Stimulated activated CD8-positive, alpha-beta memory T cell treated with anti-CD3 and anti-CD28 coated beads, Interleukin-4, amount 100 ng/mL, for 24 hours (primary cell): Measurements from ENCODE around the gene CA5A.

Experiments used
- DNase-seq: peaks from one replicate; pipeline ENCODE4 v3.0.0-alpha.2; 2020; ENCODE audit warnings: low read depth

CA5A gene

GRCh38 chr16:87850009-87851006 is 86.0 kb downstream of the CA5A start:
- peak; percentile 51 for DNase-seq

- DNase-seq, result no peak
Observed at GRCh38 chr16:87849419-87850008, 86.8 kb downstream of the CA5A start.

- DNase-seq, result no peak
Observed at GRCh38 chr16:87848676-87849345, 87.5 kb downstream of the CA5A start.

DNA sequence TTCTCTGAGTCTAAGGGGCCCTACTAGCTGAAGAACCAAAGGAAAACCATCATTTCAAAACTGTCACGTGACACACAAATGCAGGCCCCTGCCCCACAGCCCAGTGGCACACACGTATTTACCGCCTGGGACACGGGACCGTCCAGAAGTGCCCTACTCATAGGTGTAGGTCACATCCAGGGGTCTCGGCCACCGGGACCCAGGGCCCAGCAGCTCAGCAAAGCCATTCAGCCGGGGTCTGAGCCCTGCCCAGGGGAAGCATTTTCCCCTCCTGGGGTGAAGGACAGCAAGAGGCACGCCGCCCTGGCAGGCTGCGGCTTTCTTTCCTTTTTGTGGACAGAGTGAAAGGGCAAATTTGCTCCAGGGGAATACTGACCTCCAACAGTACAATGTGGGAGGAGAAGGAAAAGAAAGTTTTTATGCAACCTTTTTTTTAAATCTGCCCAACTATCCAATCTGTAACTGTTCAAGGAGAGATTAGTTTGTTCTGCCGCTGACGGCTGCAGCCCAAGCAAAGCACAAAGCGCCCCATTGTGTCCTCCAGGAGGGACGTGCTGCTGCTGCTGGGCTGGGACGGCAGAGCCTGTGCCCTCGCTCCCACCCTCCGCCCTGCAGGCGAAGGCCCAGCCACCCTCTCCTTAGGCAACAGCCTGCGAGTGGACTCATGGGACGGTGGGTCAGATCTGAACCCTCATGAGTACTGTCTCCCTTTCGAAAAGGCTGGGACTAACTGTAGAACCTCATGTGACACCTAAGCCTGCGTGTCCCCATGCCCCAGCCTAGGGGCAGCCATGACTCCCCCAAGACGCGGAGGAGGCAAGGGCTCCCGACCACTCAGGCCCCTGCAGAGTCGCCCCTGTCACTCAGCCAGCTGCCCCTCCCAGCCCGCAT is 88.3 kb downstream of the CA5A start:
- no peak for DNase-seq

DNA sequence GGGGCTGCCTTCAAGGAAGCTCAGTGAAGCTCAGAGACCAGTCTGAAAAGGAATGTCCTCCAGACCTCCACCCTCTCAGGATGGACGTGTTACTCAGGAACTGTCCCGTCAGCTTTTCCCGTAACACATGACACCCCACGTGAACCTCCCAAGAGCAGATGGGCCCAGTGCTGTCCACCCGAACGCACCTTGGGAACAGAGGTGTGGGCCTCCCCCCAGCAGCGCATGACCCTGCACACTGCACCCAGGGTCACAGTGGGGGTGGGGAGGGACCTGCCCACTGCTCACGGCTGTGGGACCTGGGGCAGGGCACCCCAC is 88.9 kb downstream of the CA5A start:
- no peak for DNase-seq

DNA sequence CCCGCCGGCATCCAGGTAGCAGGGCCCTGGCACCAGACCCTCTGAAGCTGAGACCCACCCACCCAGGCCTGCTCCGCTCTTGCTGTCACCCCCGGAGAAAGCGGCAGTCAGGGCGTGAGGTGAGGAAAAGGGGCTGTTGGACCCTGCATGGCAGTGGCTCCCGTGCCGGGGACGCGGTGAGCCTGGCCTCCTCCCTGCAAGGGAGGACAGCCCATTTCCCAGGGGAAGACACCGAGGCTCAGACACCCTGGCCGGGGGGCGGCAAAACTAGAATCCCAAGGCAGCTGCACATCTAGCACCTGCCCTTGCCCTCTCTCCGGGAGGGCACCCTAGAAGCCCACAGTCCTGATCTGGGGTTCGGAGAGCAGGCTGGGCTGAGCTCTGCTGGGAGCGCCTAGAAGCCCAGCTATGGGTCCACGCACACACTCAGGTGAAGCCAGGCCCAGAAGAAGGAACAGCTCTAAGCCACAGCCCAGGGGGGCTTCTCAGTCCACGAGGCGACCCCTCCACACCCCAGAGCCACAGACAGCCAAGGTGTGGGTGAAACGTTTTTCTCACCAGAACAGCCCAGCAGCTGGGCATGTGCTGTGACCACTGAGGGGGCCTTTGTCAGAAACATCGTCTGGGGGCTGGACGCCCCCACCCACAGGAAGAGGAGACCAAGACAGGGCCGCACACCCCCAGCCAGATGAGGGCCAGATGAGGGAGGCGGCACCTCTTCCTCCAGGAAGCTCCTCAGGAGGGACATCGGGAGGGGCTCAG is 89.4 kb downstream of the CA5A start:
- DNase-seq, result no peak

GRCh38 chr16:87845807-87846619 is 90.3 kb downstream of the CA5A start:
- DNase-seq, result no peak

DNA sequence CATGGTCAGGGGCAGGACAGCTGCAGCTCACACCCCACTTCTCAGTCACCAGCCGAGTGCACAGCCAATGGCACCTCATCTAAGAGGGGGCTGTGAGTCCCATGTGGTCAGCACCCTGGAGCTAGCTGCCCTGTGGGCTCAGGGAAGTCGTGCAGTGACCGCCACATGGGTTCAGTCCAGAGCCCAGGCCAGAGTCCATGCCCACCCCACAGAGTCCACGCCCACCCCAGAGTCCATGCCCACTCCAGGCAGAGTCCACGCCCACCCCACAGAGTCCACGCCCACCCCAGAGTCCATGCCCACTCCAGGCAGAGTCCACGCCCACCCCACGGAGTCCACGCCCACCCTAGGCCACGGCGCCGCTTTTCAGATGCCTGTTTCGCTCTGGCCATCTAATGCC is 91.1 kb downstream of the CA5A start:
- DNase-seq, result no peak

- DNase-seq, result no peak
Observed at GRCh38 chr16:87844809-87845208, 91.5 kb downstream of the CA5A start.

DNA sequence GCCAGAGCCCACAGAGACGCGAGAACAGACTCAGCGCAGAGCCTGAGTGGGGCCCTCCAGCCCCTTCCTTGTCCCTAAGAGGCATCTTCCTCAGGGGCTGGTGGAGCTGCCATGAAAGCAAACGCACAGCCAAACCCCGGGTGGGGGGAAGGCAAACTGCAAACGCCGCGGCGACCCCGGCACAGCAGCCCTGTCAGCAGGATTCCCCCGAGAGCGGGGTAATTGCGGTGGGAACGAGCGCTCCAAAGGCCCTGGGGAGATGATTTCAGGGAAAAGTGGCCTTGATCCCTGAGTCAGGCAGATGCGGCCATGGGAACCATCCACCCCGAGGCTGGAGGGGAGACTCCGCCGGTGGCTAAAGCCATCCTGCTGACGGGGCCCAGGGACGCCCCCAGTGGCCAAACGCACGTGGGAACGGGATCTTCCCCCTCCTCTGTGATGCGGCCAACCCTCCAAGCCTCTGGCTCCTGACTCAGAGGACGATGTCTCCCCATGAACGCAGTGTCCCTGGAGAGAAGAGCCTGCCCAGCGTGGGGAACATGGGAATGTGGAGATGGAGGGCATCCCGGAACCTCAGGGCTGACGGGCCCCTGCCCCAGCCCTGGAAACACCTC is 92.1 kb downstream of the CA5A start:
- no peak for DNase-seq

DNA sequence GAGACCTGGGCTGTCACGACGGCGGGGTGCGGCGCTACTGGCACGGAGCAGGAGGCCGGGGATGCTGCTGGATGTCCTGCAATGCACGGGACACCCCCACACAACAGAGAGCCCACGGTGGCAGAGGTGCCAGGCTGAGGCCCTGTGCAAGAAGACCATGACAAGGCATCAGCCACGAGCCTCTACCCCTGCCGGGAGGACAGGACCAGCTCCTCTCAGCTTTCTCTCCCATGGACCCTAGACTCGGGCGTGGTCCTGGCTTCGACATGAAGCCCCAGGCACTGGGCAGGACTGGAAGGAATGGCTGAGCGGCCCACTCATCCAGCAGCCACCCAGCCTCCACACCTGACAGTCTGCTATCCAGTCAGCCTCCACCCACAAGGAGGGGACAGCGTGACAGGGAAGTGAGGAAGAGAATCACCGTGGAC is 92.6 kb downstream of the CA5A start:
- no peak for DNase-seq

DNA sequence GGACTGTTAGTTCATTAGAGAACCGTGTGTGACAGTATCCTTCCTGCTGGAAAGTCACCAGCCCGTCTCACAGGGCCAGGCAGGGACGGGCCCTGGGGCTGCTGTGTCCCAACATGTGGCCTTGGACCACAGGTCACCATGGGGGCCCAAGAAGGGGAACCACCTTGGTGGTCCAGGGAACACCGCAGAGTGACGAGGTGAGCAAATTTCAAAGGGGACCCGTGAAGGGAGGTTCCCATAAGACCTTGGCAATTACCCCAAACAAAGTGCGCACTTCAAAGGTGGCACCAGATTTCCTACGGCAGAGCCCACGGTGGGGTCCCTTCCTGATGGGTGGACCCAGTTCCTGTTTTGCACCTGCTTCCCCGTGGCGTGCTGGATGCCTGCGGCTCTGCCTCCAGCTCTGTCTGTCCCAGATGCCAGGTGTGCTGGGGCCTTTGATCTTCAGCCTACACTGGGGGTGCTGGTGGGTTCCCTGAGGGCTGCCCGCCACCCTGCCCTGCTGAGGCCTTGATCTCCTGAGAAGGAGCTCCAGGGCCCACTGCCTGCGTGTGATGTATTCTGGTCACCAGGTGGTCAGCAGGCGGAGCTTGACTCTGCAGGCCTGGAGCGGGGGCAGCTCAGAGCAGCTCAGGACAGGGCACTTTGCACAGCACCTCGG is 94.0 kb downstream of the CA5A start:
- no peak for DNase-seq

GRCh38 chr16:87841340-87842208 is 94.8 kb downstream of the CA5A start:
- DNase-seq, result no peak

DNA sequence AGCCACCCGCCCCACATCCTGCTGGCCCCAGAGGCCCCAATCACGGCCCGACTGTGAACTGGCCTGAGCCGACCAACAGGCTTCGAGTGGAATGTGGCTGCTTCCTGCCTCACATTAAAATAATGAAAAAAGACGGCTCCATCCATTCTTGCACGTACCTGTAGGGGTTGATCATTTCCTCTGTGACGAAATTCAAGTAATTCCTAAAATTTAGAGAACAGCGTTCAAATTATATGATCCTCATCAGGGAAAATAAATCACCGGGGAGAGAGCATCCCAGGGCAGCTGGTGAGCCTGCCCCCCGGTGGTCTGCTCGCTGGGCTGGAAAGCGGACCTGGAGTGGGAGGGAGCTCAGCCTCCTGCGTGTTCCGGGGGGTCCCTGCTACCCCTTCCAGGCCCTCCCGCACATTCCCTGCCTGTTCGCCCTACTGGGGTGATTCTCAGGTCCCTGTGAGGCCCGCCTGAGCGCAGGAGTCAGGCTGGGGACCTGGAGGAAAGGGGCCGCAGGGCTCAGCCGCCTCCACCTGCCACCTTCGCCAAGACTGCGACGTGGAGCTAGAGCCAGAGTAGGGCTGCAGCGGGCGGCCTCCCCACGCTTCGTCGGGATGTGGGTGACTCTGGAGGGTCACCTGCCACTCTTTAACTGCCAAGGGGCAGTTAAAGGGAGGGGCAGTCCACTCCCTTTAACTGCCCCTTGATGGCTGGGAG is 95.9 kb downstream of the CA5A start:
- DNase-seq, result no peak

DNA sequence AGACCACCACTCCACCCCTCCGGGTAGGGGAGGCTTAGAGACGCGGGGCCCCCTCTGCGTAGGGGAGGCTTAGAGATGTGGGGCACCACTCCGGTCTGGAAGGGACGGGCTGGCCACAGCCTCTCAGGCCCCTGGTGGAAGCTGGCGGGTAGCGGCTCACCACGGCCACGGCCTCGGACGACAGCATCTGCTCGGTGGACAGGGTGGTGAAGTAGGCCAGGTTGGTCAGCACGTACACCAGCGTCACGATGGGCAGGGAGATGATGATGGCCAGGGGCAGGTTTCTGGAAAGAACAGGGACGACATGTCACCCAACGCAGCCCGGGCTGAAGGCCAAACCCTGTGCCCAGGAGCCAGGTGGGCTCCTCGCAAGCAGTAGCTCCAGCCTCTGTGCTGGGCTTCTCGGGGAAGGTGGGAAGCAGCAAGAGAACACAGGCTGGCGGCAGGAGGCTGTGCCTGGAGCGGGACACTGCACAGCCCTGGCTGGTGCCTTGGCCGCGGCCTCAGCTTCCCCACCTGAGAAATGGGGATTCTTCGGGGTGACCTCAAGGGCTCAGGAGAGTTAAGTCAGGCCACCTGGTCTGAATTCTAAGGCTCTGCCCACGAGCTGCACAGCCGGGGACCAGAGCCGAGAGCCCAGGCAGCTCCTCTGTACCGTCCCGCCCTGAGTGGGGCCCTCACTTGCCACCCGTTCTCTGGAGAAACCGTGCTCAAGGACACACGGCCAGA is 96.6 kb downstream of the CA5A start:
- DNase-seq, result no peak

GRCh38 chr16:87838643-87839541 is 97.4 kb downstream of the CA5A start:
- DNase-seq, result no peak
